GM12874 (cell line): ENCODE results near the gene MX2.

ENCODE experiments used
- TF ChIP-seq, protein P1 (sequence below): IDR thresholded peaks from 2 replicates; pipeline ENCODE4 v1.5.1; 2011; ENCODE audit warnings: low read depth, mild to moderate bottlenecking, control low read depth, low read length, moderate library complexity; ENCODE audit not compliant: insufficient read depth

MX2 gene

DNA sequence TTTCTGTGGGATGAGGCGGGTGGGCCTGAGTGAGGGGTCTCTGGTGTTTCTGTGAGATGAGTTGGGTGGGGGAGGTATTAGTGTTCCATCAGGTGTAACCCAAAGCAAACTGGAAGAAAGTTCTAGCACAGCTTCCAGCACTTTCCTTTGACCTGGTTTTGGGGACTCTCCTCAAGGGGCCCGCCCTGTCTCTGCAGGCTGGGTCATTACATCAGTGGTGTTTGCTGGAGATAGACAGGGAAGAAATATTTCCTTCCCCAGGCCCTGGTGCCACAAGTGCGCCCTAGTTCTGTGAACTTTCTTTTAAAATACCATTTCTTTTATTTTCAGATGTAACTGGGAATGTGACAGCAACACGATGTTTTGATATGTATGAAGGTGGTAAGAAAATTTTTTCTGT lies 16.5 kb upstream of the MX2 start:
- TF ChIP-seq, protein P1, sequence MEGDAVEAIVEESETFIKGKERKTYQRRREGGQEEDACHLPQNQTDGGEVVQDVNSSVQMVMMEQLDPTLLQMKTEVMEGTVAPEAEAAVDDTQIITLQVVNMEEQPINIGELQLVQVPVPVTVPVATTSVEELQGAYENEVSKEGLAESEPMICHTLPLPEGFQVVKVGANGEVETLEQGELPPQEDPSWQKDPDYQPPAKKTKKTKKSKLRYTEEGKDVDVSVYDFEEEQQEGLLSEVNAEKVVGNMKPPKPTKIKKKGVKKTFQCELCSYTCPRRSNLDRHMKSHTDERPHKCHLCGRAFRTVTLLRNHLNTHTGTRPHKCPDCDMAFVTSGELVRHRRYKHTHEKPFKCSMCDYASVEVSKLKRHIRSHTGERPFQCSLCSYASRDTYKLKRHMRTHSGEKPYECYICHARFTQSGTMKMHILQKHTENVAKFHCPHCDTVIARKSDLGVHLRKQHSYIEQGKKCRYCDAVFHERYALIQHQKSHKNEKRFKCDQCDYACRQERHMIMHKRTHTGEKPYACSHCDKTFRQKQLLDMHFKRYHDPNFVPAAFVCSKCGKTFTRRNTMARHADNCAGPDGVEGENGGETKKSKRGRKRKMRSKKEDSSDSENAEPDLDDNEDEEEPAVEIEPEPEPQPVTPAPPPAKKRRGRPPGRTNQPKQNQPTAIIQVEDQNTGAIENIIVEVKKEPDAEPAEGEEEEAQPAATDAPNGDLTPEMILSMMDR: no peak

GRCh38 chr21:41345934-41346685 lies 15.7 kb upstream of the MX2 start:
- TF ChIP-seq, protein P1: no peak

DNA sequence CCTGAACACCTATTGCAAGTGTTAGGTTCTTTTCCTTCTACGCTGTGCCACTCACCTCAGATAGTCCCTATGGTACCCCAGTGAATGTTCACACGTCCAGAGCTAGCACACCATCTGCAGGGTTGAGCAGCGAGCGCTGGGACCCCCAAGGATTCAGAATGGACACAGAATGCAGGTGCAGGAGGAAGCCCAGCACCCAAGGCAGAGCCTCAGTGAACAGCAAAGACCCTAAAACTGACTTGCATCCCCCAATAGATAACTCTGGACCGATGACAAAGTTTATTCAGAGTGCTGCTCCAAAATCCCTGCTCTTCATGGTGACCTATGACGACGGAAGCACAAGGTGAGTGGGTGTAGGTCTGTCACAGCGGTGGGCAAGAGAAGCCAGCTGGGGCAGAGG lies 15.1 kb upstream of the MX2 start:
- TF ChIP-seq, protein P1: no peak

DNA sequence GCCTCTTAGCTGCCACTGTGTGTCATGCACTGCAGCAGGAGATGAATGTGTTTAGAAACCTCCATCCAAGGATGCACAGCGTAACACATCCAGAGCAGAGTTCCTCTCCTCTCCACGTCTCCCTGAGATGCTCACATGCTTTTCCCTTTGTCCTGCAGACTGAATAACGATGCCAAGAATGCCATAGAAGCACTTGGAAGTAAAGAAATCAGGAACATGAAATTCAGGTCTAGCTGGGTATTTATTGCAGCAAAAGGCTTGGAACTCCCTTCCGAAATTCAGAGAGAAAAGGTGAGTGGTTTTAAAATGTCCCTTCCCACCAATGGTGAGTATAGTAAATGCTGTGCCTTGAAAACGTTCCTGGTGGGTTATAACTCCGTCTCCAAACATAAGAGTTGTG lies 13.4 kb upstream of the MX2 start:
- TF ChIP-seq, protein P1: no peak

DNA sequence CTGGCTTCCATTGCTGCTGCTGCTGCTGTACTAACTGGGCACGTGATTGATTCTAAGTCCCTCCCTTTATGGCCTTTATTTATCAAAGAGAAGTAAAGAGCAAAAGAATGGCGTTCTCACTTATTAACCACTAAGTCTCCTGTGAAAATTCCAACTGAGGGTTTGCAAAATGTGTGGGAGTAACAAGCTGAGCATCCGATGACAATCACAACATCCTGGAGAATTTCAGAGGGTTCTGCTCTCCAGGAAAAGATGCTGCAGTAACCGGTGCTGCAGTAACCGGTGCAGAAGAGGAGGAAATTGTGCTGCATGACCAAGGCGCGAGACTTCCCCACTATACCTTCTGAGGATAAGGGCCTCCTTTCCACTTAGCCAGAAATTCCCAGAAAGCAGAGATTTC lies 12.7 kb upstream of the MX2 start:
- TF ChIP-seq, protein P1: no peak

GRCh38 chr21:41349619-41350390 lies 12.0 kb upstream of the MX2 start:
- TF ChIP-seq, protein P1: no peak

DNA sequence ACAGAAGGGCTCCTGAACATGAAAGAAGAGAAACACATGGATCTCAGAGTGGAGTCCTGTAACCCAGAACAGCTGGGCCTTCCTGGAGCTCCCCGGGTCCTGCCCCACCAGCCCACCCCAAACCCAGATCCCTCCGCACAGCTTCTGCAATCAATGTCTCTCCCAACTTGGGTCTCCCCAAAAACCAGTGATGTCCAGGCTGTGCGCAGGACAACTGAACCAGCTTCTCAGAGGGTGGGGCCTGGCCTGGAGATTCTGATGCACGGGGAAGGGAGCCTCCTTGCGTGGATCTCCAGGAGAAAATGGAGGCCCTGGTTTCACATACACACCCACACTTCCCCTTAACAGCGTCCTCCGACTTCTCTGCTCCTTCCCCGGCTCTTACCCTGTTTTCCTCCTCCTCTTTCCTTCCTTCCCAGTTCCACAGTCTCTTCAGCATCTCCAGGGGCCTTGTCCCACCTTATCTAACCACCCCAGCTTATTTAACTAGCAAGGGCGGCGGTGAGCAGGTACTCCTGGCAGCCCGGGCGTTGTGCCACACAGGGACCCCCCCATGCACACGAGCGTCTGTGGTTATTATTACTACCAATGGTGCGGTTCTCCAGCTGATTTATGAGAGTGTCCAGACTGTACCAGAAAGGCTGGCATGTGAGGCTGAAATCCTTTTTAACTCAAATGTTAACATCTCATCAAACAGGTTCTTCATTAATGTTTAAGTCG lies 11.2 kb upstream of the MX2 start:
- TF ChIP-seq, protein P1: no peak
